GM18526 (cell line): Measurements from ENCODE around the gene SP140L.

Experiments used
- POLR2A ChIP-seq: IDR thresholded peaks from 3 replicates; pipeline ENCODE4 v1.6.1; 2011; ENCODE audit not compliant: insufficient read length; ENCODE audit errors: extremely low read depth

Gene SP140L

DNA sequence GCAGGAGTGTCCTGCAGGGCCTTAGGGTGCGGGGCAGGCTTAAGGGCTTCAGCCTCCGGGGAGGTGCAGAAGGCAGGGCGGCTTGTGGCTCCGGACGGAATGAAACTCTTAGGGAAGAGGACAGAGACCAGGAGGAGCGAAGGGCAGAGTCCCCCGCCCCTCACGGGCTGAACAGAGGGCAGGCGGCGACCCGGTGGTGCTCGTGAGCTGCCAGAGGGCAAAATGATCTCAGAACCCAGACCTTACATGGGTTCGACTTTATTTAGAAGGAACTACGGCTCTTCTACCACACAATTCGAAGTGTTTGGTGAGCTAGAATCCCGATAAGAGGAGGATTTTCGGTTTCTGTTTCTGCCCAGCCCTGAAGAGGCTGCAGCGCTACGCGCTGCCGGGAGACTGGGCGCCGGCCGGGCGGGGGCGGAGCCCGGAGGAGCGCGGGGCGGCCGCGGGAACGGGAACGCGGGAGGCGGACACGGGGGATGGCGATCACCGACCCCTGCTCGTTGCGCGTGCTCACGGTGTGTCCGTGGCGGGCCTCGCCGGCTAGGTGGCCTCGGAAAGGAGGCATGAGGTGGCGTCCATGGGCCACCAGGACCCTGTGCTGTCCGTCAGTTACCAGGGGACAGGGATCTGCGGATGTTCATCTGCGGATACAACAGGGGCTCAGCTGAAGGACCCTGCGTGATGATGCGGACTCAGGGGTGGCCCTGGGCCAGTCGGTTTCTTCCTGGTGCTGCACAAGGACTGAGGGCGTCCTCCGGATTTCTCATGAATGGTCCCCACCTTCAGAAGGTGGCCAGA lies 84.8 kb downstream of the SP140L start:
- TF ChIP-seq POLR2A = peak; percentile 37

DNA sequence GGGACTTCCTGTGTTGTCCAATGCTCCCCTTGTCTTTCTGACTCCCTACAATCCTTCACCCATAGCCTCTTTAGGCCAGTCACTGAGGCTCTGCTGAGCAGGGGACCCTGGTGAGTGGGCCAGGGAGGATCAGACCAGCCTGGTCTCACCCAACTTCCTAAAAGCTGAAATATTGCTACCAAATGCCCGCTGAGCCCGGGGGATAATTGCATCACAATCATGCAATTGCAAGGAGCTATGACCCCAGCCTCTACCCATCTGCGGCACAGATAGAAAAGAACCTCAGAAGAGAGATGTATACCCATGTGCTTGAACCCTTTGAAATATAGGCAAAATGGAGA lies 85.3 kb downstream of the SP140L start:
- TF ChIP-seq POLR2A = no peak

DNA sequence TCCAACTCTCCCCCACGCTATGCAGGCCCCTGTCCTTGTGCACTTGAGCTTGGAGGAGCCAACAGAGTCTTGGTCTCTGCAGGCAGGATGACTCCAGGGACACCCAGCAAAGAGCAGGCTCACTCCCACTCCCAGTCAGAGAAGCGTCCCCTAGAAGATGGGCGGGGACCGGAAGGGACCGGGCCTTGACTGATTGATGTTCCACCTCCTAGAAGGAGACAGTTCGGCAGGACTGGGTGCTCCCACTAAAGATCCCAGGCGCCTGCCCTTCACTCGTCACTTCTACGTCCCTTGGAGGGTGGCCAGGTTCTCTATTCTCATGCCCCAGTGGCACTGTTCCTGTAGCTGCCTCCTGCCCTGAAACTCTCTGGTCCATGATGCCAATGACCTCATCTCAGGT lies 85.9 kb downstream of the SP140L start:
- TF ChIP-seq POLR2A = no peak

GRCh38 chr2:230413479-230413878 lies 86.5 kb downstream of the SP140L start:
- TF ChIP-seq POLR2A = no peak

DNA sequence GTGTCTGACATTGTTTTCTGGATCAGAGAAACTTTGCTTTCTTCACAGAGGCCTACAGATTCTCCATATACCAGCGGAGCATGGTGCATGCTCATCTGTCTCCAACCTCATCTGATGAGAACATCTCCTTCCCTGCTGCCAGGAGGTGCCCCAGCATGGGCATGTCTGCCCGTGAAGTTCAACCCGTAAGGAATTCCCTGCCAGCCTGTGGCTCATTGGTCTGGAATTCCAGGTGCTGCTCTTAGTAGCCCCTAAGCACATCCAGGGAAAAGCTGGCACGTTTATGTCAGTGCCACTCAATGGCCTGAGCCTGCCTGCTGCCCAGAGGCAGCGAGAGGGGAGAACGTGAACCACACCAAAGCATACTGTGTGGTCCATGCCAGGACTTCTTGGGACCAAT lies 87.3 kb downstream of the SP140L start:
- TF ChIP-seq POLR2A = no peak

- TF ChIP-seq POLR2A = peak; percentile 95
Observed at GRCh38 chr2:230416061-230416721, 89.2 kb downstream of the SP140L start, which contains the start of gene SP100. SP100 (plus strand) TSS chr2:230416201; CDS start chr2:230416297, 96 bp downstream.

DNA sequence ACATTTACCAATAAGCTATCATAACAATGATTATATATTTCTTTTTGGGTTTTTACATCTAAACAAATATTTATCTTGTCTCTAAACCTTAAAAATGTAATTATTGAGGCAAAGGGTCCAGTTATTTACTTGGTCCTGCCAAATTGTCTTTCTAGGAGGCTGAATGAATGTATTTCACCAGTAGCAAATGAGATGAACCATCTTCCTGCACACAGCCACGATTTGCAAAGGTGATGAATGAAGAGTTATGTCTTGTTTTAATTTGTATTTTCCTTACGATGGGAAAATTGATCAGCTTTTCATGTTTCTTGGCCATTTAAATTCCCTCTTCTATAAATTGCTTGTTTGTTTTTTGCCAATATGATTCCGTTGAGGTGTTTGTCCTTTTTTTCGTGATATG lies 90.4 kb downstream of the SP140L start:
- no peak for TF ChIP-seq POLR2A

GRCh38 chr2:230418341-230419016 lies 91.5 kb downstream of the SP140L start:
- TF ChIP-seq POLR2A = no peak

GRCh38 chr2:230419181-230419580 lies 92.2 kb downstream of the SP140L start:
- no peak for TF ChIP-seq POLR2A

DNA sequence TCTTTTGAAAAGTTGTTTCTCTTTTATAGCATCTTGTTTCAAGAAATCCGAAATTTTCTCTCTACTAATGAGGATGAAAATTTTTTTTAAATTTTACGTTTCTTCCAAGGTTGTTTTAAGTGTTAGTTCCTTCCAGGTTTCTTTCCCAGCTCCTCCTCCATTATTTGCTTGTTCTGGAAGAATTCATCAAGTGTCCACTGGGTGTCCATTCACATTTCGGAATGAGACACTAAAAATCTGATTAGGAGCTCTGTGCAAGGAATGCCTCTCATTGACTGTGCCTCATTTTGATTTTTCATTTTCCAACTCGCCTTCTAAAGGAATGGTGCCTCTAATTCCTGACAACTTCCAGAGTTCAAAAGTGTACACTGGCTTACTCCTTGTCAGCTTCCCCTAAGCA lies 95.2 kb downstream of the SP140L start:
- no peak for TF ChIP-seq POLR2A

DNA sequence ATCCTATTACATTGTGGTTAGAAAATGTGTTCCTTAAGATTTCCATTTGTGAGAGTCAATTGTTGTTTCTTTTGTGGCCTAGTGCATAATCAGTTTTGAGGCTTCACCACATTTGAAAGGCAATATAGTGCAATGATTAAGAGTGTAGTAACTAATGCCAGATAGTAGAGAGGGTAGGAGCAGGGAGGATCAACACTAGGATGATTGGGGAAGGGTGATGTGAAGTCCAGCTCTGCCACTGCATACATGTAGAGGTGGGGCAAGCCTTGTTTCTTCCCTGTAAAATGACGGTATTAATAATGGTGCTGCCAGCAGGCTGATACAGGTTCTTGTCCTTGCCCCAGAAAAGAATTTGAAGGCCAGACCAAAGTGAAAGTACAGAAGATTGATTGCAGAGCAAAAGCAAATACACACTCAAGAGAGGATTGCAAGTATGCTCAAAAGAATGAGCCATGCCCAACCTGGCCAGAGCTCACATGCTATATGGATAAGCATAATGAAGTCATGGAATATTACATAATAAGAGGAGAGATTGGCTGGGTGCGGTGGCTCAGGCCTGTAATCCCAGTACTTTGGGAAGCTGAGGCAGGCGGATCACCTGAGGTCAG lies 97.0 kb downstream of the SP140L start:
- TF ChIP-seq POLR2A = no peak

DNA sequence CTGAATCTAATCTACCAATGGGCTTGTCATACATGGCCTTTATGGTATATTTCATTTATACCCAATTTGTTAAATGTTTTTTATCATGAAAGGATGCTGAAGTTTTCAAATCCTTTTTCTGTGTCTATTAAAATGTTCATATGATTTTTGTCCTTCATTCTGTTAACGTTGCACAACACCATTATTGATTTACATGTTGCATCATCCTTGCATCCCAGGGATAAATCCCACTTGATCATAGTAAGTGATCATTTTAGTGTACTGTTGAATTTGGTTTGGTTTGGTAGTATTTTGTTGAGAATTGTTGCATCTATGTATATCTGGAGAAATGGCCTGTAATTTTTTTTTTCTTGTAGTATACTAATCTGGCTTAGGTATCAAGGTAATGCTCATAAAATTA lies 98.4 kb downstream of the SP140L start:
- TF ChIP-seq POLR2A = no peak

DNA sequence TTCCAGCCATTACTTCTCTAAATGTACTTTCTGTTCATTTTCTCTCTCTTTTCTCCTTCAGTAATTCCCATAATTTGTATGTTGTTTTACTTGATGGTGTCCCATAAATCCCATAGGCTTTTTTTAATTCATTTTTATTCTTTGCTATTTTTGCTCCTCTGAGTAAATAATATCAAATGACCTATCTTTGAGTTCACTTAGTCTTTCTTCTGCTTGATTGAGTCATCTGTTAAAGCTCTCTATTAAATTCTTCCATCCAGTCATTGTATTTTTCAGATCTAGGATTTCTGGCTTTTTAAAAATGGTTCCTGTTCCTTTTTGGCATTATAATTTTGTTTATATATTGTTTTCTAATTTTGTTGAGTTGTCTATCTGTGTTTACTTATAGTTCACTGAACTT lies 102.5 kb downstream of the SP140L start:
- no peak for TF ChIP-seq POLR2A

- TF ChIP-seq POLR2A = no peak
Observed at GRCh38 chr2:230430957-230431910, 104.2 kb downstream of the SP140L start.
